Putamen (tissue), 1 donor: ENCODE measurements around the gene SELENOK.

Source experiments
- DNase-seq: peaks from one replicate; pipeline ENCODE4 v3.0.0-alpha.2; 2016; ENCODE audit warnings: low spot score

SELENOK gene

DNA sequence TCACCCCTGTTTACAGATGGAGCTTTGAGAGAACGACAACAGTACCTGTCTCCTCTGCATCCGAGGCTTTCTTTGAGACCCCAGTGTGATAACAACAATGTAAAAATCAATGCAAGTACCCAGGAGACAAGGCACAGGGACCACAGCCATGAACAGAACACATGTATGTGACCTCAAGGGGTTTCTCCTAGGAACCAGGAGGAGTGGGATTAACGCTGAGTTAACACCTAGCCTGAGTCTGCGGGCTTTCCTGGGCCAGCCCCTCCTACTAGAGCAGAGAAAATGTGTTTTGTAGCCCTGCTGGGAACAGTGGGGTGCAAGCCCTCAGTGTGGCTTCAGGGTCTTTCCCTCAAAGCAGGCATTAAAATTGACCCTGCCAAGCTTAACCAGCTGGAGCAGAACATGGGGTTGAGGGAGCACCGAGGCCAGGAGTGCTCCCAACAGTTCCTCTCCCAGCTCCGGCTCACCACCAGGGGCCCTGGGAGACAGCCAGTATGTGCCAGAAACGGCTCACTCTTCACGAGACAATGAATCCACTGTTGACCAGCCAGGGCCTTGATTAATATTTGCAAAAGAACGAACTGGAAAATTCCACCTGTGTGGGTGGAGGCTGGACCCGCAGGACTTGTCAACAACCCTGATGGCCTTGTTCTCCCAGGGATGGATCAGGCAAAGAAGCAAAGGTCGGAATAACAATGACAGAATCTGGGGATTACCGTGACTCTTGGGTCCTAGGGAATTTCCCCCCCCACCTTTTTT, 49.0 kb downstream of the SELENOK start:
- DNase-seq = peak; percentile 84

GRCh38 chr3:53841296-53841695, 50.4 kb downstream of the SELENOK start:
- DNase-seq = no peak

DNA sequence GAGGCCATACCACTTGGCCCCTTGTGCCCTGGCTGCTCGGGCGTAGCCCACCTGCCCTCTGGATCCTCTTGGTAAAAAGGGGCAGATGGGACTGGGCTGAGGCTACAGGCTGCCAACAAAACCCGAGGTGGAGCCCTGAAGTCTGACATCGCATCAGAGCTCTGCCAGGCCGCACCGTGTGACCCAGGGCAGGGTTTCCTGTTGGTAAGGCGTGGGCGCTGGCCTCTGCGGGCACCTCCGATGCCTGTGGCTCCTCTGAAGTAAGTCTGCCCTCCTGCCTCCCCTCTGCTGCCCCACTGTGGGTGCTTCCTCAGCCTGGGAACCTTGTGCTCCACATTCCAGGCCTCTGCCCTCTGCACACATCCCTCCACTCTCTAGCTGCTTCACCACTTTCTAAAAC, 54.3 kb downstream of the SELENOK start:
- DNase-seq = no peak

GRCh38 chr3:53836084-53836872, 55.4 kb downstream of the SELENOK start:
- DNase-seq = no peak

DNA sequence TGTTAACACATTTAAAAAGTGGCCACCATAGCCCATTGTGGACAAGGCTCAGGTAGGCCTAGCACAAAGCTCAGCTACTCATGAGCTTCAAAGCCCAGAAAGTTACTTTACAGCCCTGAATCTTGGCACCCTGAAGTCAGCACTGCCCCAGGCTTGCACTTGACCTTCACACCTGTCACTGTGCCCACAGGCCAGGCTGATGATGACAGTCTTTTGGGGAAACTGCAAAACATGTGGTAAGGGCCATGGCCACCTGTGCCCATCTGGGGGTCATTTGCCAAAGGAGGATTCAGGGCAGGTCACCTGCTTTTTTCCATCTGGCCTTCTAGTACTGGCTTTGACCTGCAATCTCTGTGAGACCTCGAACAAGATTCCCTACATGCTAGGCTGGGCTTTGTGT, 56.4 kb downstream of the SELENOK start:
- DNase-seq = no peak

DNA sequence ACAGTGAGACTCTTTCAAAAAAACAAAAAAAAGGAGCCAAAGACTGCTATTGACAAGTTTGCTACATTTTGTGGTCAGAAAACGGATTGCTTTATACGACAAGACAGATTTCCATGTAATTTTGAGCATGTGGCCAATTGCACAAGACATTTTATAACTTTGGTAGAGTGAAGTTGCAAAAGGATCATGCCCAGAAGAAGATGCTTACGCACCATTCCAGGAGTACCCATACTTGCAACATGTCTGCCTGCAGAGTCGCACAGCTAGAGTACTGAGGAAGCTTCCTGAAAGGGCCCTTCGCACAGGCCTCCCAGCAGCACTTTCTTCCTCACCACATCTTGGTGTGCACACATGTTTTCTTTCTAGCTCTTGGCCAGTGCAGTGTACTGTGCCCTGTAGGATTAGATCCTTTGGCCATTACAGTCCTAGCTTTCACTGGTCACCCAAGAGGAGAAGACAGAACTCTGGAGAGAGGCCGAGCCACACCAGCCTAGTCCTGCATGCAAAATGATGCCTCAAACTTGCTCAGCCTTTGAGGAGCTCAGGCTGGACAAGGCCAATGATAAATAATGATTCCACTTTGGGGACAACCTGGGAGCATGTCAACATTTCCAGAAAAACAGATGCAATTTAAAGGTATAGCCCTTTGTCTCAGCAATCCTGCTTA, 57.1 kb downstream of the SELENOK start:
- DNase-seq = no peak
